Measurements from ENCODE around the gene POU3F2.

The POU3F2 gene

DNA sequence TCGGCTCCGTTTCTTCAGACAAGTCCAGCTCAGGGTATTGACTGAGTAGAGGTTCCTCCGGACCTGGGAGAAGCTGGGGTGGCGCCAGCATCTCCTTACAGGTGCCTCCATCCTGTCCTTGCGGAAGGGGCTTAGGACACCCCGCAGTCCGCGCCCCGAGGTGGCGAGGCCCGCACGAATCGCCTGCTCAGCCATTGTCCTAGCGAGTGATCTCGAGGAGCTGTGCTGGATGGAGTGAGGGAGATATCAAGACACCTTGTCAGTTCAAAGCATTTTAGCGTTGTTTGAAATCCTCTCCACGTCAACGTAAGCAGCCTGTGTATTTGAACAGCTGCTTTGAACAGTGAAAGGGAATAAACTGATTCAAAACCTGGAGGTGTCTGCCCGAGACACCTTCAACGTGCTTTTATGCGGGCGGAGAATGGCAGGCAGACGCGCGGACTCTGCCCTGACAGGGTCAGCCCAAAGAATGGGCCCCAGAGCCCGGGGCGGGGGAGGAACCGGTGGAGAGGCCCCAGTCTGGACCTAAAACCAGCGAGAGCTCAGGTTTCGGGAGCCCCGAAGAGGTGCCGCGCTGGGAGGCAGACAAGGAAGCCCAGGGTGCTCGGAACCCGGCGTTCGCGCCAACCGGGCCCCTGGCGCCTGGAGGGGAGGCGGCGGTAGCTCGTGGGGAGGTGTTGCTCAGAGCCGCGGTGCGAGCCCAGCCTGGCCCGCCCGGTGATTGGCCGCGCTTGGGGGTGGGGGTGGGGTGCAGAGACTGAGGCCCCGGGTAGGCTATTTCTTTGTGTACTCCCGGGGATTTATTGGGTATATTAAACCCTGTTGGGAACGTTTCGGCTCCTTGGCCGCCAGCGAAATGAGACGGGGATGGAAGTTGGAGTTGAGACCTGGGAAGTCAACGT, 3.1 kb upstream of the POU3F2 start:
- DNase-seq (ENCODE audit: low read depth): no peak

DNA sequence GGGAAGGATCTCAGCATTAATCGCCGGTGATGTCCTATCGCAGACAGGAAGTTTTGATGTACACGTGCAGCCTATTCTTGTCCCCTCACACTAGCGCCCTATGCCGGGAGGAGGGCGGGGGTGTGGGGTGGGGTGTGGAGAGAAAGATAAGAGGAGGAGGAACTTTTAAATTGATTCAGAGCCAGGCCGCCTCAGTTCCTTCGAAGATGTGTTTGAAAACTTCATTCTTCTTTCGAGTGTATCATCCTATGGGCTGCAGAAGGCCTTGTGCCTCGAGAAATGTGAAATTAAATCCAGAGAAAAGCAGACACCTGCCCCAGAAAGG, 2.5 kb upstream of the POU3F2 start:
- DNase-seq (ENCODE audit: low read depth): no peak

DNA sequence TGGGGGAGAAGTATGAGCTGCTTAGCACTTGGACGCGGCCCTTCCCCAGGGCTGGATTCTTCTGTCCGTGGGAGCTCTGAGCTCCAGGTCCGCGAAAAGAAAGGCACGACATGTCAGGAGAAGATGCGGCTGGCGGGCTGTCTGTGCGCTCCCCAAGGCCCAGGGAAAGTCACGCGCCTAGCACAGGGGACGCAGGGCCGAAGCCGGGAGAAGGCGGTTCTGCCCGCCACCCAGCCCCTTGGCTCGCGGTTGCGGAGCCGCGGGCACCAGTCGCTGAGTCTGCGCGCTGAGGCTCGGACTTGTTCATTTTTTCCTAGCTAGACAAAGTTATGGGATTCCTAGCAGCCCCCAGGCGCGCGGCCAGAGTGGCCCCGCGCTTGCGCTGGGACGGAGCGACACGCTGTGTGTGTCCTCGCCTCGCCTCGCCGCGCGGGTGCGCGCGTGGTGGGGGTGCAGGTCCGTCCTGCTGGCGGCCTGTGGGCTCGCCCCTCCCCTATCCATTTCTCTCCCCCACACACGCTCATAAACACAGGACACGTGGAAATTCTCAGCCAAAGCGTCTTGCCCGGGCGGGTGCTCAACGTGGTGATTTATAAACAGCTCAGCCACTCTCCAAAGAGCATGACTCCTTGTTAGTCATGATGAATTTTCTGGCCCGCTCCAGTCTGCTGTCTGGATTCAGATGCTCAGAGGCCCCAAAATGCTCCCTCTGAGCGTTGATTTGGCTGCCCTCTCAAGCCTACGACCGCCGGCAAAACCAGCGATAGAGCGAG, 1.9 kb upstream of the POU3F2 start:
- DNase-seq (ENCODE audit: low read depth): no peak

DNA sequence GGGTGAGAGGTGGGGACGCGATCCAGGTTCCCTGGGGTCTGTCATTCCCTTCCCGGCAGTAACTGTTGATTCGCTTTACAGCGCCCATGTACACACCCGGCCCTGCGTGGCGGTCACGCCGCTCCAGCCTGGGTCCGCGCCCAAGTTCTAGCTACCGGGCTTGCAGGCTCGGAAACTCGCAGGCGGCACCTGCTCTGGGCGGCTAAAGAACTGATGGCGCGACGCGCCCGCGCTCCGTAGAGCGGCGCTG, 1.4 kb upstream of the POU3F2 start:
- DNase-seq (ENCODE audit: low read depth): no peak

DNA sequence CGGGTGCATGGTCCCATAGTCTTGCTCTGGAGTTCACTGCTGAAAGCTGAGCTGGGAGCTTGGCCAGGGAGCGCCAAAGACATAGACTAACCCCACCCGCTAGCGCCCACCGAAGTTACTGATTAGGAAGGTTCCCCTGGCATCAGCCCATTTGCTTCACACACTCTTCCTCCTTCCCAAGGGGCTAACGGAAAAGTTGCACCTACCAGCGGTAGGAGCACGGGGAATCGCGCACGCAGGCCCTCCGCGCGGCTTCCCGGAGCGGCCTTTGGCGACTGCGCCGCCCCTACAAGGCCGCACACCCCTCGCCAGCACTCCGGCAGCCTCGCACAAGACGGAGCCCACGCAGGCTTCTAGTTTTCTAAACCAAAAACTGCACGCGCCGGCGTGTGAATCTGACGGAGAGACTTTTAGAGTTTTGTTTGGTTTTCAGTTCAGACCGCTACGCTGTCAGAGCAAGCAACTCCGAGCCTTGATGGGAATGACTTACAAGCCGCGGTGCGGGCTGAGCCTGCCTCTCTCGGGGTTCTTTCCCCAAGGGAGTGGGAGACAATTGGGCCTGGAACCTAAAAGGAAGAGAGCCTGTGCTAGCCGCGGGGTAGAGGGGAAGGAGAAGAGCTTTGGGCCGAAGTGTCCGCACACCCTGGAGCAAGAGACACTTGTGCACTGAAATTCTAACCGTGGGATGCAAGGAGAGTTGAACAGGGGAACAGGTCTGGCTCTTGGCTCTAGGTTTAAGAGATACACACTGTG, 891 bp upstream of the POU3F2 start:
- DNase-seq (ENCODE audit: low read depth): no peak

DNA sequence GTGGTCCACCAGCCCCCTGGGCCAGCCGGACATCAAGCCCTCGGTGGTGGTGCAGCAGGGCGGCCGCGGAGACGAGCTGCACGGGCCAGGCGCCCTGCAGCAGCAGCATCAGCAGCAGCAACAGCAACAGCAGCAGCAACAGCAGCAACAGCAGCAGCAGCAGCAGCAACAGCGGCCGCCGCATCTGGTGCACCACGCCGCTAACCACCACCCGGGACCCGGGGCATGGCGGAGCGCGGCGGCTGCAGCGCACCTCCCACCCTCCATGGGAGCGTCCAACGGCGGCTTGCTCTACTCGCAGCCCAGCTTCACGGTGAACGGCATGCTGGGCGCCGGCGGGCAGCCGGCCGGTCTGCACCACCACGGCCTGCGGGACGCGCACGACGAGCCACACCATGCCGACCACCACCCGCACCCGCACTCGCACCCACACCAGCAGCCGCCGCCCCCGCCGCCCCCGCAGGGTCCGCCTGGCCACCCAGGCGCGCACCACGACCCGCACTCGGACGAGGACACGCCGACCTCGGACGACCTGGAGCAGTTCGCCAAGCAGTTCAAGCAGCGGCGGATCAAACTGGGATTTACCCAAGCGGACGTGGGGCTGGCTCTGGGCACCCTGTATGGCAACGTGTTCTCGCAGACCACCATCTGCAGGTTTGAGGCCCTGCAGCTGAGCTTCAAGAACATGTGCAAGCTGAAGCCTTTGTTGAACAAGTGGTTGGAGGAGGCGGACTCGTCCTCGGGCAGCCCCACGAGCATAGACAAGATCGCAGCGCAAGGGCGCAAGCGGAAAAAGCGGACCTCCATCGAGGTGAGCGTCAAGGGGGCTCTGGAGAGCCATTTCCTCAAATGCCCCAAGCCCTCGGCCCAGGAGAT, 1.0 kb downstream of the POU3F2 start:
- DNase-seq (ENCODE audit: low read depth): no peak

DNA sequence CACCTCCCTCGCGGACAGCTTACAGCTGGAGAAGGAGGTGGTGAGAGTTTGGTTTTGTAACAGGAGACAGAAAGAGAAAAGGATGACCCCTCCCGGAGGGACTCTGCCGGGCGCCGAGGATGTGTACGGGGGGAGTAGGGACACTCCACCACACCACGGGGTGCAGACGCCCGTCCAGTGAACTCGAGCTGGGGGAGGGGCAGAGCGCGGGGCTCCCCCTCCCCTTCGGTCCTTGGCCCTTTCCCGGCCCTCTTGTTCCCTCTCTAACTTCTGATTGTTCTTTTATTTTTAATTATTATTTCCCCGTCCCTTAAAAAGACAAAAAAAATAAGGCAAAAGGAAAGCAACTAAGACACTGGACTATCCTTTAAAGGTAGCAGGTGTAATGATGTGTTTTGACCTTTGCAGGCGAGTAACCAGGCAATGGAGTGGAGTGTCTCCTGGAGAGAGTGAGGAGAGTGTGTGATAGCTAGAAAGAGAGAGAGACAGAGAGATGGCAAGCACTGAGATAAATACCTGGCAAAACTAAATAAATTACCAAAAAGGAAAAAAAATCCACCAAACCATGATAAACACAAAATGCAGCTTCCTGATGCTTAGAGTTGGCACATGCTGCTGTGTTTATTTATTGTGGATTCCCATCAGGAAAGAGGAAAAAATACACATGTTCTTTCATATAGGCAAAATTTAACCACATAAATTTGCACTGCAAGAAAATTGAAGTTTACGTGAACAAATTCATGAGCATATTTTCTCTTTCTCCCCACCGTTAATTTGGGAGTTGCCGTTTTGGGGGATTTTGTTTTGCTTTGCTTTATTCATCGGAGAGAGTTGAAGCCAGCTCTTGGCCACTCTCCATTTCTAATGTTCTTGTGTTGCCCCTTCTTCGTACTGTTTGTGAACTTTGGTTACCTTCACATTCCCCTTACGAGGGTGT, 1.9 kb downstream of the POU3F2 start:
- DNase-seq (ENCODE audit: low read depth): no peak

DNA sequence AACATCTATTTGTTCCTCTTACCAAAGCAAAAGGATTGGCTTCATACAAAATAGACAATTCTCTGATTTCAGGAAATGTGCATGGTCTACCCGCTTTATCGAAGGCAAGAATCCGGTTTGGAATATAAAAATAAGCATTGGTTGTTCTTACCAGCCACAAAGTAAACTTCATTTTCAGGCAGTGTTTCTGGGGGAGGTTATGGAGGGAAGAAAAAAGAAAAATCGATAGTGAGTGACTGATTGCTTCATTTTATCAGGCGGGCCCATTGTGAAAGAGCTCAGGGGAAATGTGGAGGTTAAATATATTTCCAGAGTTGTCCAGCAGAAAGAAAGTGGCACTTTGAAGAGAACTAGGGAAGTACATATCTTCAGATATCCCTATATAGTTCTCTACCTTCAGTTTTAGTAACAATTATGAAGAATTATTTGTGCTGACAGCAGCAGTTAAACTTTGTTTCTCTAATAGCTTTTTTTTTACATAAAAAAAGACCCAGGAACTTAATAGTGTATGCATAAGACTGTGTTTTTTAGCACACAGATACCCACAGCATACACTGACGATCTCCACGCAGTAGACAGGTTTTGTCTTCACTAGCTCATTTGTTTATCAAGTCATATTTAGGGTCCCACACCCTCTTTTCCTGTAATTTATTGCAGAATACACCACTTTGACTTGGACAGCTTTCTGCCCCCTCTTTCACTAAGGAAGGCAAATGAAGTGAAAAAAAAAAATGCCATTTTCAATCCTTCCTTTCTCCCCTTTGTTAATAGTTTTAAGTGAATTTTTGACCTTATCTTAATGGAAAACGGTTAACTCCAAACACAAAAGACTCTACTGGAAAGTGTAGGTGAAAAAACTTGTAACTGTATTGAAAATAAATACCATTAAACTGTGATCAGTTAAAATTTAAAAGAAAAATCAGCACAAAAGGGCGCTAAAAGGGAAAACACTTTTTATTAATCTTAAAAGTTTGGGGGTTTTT, 2.9 kb downstream of the POU3F2 start:
- no peak for DNase-seq (ENCODE audit: low read depth)

DNA sequence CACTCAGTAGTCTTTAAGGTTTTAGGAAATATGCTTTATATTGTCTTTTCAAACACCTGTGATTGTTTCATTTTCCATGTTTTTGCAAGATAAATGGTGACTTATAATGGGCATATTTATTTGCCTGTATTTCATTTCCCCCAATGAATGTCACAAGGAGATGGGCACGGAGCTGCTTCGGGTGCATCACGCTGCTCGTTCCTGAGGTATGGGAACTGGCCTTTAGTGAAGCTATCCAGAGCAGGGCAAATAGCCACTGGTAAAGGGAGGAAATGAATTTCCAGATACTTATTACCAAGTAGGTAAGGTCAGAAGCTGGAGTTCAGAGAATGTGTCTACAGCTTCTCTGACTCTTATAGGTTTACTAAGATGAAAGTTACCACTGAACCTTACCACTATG, 3.7 kb downstream of the POU3F2 start:
- no peak for DNase-seq (ENCODE audit: low read depth)

DNA sequence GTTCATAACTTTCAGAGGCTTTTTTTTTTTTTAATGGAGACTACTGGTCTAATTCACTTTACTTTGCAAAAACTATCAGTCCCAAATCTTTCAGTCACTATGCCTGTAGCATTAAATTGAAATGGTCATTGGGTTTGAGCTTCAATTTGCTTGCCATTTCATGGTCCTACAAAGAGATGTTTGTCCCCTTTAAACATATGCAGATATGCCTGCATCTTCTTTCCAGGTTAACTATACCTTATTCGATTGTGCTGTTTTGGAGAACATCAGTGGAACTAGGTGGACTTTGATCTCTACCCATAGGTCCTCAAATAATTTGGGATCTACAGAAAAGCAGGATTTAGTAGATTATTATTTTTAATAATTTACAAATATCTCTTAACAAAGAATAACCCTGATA, 4.6 kb downstream of the POU3F2 start:
- no peak for DNase-seq (ENCODE audit: low read depth)

DNA sequence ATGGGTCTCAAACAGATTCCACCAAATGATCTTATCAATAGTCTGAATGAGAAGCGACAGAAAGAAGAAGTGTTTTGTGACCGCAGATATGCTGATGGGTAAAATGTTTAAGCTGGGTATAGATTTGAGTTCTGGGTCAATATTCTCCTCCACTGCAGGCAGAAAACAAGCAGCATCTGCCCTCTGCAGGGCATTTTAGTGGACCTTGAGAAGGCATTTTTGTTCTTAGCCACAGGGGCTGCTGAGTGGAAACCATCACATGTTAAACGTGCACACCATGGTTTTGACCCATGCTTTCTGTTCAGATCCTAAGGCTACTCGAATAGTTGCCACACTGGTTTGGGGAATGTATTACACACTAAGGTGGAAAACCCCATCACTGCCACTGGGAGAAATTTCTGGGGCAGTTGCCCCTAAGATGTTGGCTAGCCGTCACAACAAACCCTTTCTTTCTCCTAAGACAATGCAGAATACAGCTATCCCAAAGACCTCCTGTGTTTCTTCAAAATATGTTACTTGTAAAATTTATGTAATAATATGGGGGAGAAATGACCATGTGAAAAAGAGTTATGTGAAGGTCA, 5.5 kb downstream of the POU3F2 start:
- no peak for DNase-seq (ENCODE audit: low read depth)

DNA sequence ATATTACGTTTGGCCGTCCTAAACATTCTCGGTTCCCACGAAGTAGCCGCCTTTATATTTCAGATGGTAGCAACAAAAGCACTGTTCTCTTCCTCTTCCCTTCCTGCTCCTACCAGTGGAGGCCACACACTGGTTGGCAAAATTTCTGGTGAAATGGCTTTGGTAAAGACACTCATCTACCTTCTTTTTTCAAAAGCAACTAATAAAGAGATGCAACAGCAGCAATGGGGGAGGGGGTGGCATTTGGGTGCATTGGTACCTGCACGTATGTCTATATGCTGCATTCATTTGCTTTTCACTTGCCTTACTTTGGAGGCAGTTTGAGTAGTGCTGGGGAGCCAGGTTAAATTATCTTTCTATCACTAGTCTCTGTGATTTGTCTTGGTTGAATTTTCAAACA, 6.0 kb downstream of the POU3F2 start:
- DNase-seq (ENCODE audit: low read depth): no peak

DNA sequence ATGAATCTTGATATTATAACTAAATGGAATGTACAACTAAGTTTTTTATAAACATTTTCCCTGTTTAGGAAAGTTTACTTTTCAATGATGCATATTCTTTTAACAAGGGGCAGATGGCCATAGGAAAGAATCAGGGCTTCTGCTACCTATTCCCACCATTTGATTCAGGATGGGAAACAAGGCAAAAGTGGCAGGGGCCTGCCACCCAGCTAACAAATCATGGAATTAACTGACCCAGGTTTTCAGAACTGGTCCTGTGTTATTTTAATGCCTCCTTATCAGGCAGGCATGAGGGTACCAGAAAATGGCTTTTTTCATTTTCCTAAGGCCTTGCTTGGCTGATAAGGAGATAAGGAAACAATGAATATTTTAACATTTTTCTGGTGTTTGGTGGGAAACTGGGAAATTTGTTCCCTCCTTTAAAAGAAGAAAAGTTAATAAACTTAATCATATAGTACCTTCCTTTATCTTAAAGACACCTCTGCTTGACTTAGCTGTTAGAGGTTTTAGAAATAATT, 6.7 kb downstream of the POU3F2 start:
- DNase-seq (ENCODE audit: low read depth): no peak

DNA sequence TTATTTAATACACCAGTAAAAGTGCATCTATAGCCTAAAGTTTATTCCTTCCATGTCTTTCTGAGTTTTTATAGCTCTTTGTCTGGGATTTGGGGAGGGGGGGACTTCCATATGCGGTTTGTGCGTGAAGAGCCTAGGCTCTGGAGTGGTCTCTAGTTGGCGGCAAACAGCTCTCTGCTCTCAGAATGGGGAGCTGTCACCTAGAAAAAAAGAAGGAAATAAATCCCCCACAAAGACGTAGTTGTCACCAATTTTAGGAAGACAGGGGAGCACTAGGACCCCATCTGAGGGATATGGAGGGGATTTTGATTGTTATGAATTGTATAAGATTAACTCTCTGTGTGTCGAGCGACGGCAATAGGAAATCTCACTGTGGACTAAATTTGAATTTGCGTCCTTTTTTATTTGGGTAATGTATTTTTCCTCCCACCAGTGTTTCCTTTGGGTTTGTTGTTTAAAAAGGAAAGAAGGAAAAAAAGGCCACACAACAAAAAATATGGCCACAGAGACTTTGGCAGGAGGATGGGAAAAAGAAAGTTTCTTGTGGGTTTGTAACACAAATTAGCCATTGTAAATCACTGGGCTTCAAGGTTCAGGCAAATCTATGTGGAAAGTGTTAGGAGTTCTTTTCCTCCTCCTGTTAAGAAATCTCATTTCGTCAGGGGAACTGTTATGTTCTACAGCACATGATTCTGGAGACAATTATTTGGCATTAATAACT, 7.4 kb downstream of the POU3F2 start:
- no peak for DNase-seq (ENCODE audit: low read depth)

DNA sequence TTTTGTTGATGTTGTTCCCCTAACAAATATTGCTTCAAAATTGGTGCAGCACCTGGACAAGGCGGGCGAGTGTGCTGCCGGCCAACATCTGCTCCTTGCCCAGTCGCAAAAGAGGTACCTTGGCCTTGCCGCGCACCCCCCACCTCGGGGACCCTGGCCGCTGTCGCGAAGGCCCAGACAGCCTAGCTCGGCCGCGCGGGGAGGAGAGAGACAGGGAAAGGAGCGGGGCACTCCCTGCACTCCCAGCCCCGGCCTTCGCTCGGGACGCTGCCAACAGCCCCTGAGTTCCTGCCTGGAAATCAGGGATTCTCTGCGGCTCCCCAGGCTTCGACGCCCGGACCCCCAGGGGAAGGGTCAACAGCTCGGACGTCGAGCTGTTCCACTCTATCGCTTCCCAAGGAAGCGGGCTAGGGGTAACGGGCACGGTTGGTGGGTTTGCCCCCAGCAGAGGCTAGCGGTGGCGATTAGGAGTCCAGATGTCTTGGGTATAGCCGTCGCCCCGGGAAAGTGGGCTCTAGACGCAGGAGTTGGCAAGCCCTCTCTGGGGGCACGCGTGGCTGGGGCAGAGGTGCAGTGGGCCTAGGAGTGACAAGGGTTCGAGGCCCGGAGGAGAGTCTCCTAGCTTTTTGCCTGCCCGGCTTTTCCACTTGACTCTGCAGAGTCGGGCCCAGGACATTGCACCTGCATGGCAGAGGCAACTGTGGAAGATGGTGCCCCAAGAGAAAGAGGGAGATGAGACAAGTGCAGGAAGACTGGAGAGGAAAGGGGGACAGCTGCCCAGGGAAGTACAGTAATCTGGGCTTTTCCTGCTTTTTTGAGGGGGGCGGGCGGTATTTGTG, 8.2 kb downstream of the POU3F2 start:
- DNase-seq (ENCODE audit: low read depth): no peak

DNA sequence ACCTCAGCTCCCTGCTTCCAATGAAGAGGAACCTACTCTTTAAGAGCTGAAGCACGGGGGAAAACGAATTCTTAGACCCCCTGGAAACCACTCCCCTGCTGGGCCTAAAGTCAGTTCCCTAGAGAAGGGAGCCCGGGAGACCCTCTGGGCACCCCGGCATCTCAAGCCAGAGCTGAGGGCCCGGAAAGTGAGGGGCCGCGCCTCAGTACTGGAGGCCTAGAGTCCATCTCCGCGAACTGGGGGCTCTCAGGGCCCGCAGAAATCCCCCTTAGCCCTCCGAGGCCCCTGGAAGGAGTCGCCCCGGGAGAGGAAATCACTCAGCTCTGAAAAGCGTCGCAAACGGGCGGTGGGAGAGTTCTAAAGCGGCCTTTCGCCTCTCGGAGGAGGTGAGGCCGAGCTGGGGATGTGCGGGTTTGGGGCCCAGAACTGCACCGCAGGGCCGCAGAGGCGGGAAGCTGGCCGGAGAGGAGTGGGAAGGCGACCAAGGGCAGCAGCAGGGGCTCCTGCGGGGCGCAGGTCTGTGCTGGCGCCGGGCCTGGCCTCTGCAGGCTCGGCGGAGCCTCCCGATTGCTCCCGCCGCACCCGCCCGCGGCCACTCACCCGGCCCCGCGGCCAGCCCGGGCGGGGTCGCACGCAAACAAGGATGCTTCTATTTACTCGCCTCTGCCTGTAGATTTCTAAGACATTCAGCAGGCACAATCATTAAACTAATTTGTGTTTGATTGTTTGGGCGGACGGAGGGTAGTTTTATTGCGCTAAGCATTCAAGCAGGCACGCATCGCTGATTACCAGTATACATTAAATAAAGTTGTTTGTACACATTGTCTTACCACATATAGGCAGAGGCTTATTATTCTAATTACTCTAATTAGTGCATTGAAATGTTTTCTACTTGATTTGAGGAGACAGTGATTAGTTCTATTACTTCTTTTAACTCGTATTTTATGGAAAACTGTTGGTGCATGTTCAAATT, 9.2 kb downstream of the POU3F2 start:
- DNase-seq (ENCODE audit: low read depth): no peak

Data from activated T-cell treated with anti-CD3 and anti-CD28 coated beads for 48 hours (primary cell).